ENCODE measurements around the gene R3HDM2.

DNA sequence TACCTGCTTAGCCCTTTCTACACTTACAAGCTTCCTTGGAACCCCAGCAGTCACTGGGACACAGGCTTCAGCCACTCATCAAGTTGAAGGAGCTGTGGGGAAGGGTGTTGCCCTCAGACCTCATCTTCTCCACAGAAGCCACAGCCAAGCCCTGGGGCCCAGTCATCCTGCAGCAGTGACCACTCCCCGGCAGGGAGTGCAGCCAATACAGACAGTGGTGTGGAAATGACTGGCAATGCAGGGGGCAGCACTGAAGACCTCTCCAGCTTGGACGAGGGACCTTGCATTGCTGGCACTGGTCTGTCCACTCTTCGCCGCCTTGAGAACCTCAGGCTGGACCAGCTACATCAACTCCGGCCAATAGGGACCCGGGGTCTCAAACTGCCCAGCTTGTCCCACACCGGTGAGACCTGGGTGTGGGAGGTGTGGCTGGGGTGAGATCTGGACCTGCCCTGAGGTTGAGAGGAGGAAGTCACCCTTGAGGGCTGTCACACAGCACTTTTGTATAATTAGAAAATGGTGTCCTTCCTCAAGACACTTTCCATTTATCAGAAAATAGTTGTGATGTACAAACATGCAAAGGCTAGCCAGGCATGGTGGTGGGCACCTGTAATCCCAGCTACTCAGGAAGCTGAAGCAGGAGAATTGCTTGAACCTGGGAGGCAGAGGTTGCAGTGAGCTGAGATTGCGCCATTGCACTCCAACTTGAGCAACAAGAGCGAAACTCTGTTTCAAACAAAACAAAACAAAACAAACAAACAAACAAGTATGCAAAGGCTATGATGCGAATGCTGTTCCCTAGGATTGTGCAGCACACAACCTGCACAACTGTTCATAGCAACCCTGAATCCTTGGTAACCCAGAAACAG is 38.7 kb upstream of the R3HDM2 start:
- TF ChIP-seq CTCF (IDR thresholded peaks at IDR 0.05) (no peak), POLR2A (IDR thresholded peaks at IDR 0.05) (no peak), EP300 (IDR thresholded peaks at IDR 0.05) (no peak)
